LoVo (cell line): ENCODE measurements around the gene PGP.
A peak's percentile ranks its signal among the peaks of the same experiment; 100 is the strongest.

Experiments
- DNase-seq: peaks from one replicate; pipeline ENCODE4 v3.0.0-alpha.2; 2016; ENCODE audit warnings: low spot score

The PGP gene

DNA sequence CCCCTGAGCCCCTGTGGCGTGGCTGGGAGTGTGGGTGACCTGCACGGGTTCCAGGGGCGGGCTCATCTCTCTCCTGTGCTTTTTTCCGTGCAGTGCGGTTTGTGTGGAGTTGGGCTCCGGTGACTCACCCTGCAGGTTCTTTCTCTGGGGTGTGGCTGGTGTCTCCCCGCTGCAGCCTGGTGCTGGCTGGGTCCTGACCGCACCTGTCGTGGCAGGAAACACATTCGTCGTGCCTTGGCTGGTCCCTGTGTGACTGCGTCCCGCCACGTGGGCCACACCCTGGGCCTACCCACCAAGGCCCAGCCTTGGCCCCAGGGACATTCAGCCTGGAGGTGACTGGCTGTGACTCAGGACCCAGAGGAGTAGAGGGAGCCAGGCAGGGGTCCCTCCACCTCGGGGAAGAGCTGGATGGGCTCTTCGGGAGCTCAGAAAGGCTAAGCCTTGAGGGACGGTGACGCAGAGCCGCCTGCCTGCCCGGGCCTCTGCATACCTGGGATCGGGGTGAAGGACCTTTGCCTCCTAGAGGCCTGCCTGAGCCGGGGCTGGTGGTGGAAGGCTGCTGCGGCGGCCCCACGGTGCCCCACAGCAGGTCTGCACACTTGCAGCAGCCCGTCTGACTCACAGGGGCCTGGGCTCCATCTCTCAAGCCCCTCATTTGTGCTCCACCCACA lies 51.3 kb downstream of the PGP start:
- DNase-seq, result peak; percentile 54

DNA sequence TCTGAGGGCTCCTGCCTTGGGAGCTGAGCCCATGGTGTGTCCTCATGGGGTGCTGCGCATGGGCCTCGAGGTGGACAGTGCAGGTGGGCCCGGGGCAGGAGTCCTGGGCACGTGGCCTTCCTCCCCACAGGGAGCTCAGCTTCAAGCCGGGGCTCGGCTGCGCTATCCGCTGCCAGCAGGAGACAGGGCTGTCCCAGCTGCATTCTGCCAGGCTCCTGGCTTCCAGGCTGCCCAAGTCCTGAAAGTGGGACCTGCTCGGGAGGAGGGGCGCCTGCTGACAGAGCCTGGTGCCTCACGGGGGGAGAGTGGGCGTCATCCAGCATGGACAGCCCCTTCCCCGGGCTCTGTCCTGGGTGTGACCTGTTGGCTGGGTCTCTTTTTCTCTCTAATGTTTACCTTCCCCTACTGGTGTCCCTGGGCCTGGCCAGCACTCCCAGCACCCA lies 51.9 kb downstream of the PGP start:
- DNase-seq, result no peak

DNA sequence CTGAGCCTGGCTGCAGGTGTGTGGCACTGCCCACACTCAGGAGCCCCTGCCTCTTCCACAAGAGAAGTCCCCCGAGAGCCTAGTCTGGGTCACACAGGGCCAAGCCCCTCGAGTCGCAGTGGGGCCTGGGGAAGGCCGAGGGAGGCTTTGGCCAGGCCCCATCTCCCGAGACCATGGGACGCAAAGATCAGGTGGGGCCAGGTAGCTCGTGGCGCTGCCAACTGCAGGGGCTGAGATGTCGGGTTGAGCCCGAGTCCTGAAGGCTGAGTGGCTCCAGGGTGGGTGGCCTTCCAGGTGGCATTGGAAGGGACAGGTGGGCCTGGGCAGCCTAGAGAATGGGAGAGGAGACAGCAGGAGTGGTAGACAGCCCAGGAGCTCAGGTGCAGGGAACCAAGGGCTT lies 52.7 kb downstream of the PGP start:
- DNase-seq, result no peak
